Coronary artery (tissue), 2 donors: Measurements from ENCODE around the gene ZNF438.
"Not testable (repeated sequence)": the region's sequence is repeated elsewhere in the genome, so short reads cannot be mapped to it uniquely, and the experiment has no call there.

Experiments
- DNase-seq: peaks from one replicate; pipeline ENCODE4 v3.0.0-alpha.2; 2017; ENCODE audit warnings: low spot score
- H3K27ac ChIP-seq, 2 donors: fragments of 200-600 bp; sonication (generic); one replicate each; pipeline ENCODE4 v1.5.1; 2016 to 2019
- H3K4me3 ChIP-seq: fragments of 200-600 bp; sonication (generic); 2 replicates; pipeline ENCODE4 v1.5.1; 2016; ENCODE audit warnings: mild to moderate bottlenecking, moderate library complexity
- CTCF ChIP-seq: fragments of 200-600 bp; sonication (generic); IDR thresholded peaks from one replicate; pipeline ENCODE4 v1.5.1; 2019; ENCODE audit warnings: antibody characterized with exemption

Gene ZNF438

GRCh38 chr10:30804478-30805055, 227.1 kb downstream of the ZNF438 start:
- H3K4me3 ChIP-seq = no peak overlapping the region
- no peak for TF ChIP-seq CTCF
- peak overlapping the region in 1 of 2 donors; percentile 82 for H3K27ac ChIP-seq
- DNase-seq = peak; percentile 81

DNA sequence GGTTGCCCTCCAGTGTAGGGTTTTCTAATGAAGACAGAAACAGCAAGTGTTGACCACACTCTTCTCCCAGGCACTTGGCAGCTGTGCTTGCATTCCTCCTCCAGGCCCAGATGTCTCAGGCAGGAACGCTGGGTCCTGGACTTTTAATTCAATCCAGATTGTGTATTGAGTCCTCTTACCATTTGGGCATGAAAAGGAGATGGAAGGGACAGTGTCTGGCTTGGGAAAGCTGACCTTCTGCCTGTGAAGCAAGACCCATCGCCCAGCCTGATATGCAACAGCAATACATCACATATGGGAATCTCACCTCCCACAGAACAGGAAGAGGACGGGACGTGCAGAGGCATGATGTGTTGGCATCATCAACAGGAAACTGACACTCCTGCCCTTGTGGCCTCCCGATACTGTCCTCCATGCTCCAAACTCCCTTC, 227.8 kb downstream of the ZNF438 start:
- peak; percentile 82 for DNase-seq
- TF ChIP-seq CTCF = no peak

DNA sequence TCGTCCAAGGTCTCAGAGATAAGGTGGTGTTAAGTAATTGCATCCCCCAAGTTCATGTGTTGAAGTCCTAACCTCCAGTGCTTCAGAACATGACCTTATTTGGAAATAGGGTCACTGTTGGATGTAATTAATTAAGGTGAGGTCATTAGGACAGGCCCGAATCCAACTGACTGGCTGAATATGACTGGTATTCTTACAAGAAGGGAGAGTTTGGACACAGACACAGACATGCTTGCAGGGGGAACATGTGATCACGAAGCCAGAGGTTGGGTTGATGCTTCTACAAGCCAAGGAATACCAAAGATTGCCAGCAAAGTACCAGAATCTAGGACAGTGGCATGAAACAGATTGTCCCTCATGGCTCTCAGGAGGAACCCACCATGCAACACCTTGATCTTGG, 228.6 kb downstream of the ZNF438 start:
- no peak for TF ChIP-seq CTCF
- DNase-seq = no peak
- peak overlapping the region in 1 of 2 donors; percentile 74 for H3K27ac ChIP-seq
- H3K4me3 ChIP-seq = no peak overlapping the region

More for the DNA sequence above, 227.8 kb downstream of the ZNF438 start:
- H3K27ac ChIP-seq = peak overlapping the region in 1 of 2 donors; percentile 74
- H3K4me3 ChIP-seq = peak overlapping the region; percentile 12

GRCh38 chr10:30800368-30800767, 231.3 kb downstream of the ZNF438 start:
- H3K27ac ChIP-seq = no peak overlapping the region
- no peak for DNase-seq
- TF ChIP-seq CTCF = no peak
- H3K4me3 ChIP-seq = no peak overlapping the region

DNA sequence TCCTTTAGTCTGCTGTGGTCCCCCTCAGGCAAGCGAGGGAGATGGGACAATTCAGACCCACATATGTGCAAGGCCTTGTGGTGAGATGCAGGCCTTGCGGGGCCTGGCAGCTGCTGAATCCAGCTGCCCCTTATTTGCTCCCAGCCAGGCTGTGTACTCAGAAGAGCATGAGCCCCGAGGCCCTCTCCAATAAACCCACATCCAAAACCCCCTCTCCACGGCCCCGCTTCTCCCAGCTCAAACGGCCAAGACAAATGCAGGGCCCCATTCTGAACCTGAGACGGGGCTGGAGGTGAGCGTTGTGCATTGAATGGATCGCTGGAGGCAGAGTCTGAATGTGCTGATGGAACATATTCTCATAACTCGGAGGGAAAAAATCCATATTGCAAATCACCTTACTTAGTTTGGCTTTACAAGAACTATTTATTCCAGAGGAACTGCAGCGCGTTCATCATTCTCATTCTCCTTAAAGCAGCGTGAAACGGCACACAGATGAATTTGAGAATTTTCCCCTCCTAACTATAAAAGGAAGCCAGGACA, 232.9 kb downstream of the ZNF438 start:
- no peak for TF ChIP-seq CTCF
- no peak overlapping the region for H3K4me3 ChIP-seq
- DNase-seq = no peak
- H3K27ac ChIP-seq = no peak overlapping the region

GRCh38 chr10:30795024-30795423, 236.6 kb downstream of the ZNF438 start:
- H3K27ac ChIP-seq, DNase-seq: not testable (repeated sequence)

More at GRCh38 chr10:30795024-30795423, 236.6 kb downstream of the ZNF438 start:
- not testable (repeated sequence) for H3K4me3 ChIP-seq
